ENCODE data around the gene TASP1.

The TASP1 gene

GRCh38 chr20:13402171-13402760, 236.5 kb downstream of the TASP1 start:
- H2BK12ac ChIP-seq (ENCODE audit: low read length) = no peak overlapping the region
- no peak overlapping the region for H4K91ac ChIP-seq (ENCODE audit: low read depth, low read length)
- H4K8ac ChIP-seq (ENCODE audit: low read depth, low read length) = no peak overlapping the region
- no peaks in the 10 kb centered on the region for H3K4me1 ChIP-seq (ENCODE audit: control insufficient read depth in 1 of 2, insufficient read depth in 2 of 2, low read length in 2 of 2)
- no peak overlapping the region for H3K4ac ChIP-seq (ENCODE audit: low read depth, low read length)
- no peak overlapping the region for H2AFZ ChIP-seq (ENCODE audit: insufficient read depth, low read length, poor library complexity)
- no peak for DNase-seq
- H3K79me2 ChIP-seq (ENCODE audit: control insufficient read depth, insufficient read depth, low read length, poor library complexity) = no peaks in the 10 kb centered on the region
- no peak overlapping the region for H4K12ac ChIP-seq (ENCODE audit: low read depth, low read length)
- H3K27ac ChIP-seq (ENCODE audit: low read depth, low read length) = no peak overlapping the region
- H3K79me1 ChIP-seq (ENCODE audit: low read length) = no peaks in the 10 kb centered on the region
- no peak overlapping the region for H3K4me3 ChIP-seq (ENCODE audit: low read depth, low read length)
- no peak overlapping the region for H3K9ac ChIP-seq (ENCODE audit: low read length)
- H3K27me3 ChIP-seq (ENCODE audit: insufficient read depth, low read length) = no peaks in the 10 kb centered on the region
- no peak overlapping the region for H3K4me2 ChIP-seq (ENCODE audit: low read length)
- H2AK5ac ChIP-seq (ENCODE audit: low read length) = no peak overlapping the region
- no peak overlapping the region for H2BK5ac ChIP-seq (ENCODE audit: low read depth, low read length, poor library complexity)
- WGBS (ENCODE audit: extremely low coverage, insufficient coverage, insufficient read length) = no CpG with 5 or more reads among the region's 5 CpGs
- H3K9me3 ChIP-seq (ENCODE audit: insufficient read depth, low read depth, low read length) = no peaks in the 10 kb centered on the region
- H2BK120ac ChIP-seq (ENCODE audit: insufficient read depth, low read length, poor library complexity) = no peak overlapping the region
- H3K23ac ChIP-seq (ENCODE audit: low read length) = no peak overlapping the region
- peaks cover 0 to 1% of the 10 kb centered on the region in 2 experiments for H3K36me3 ChIP-seq (ENCODE audit: control insufficient read depth in 1 of 2, insufficient read depth in 2 of 2, low read length in 2 of 2)
- H3K18ac ChIP-seq (ENCODE audit: low read length) = no peak overlapping the region
- no peak overlapping the region for H3K14ac ChIP-seq (ENCODE audit: low read length)

GRCh38 chr20:13401596-13401995, 237.1 kb downstream of the TASP1 start:
- Histone ChIP-seq H3K27ac (ENCODE audit: low read depth, low read length) (no peak overlapping the region), H3K4me3 (ENCODE audit: low read depth, low read length) (no peak overlapping the region), H4K12ac (ENCODE audit: low read depth, low read length) (no peak overlapping the region)

GRCh38 chr20:13400453-13400852, 238.3 kb downstream of the TASP1 start:
- Histone ChIP-seq H3K4ac (ENCODE audit: low read depth, low read length) (no peak overlapping the region), H4K91ac (ENCODE audit: low read depth, low read length) (no peak overlapping the region), H2BK12ac (ENCODE audit: low read length) (no peak overlapping the region), H4K8ac (ENCODE audit: low read depth, low read length) (no peak overlapping the region), H2AK5ac (ENCODE audit: low read length) (no peak overlapping the region), H3K36me3 (ENCODE audit: control insufficient read depth in 1 of 2, insufficient read depth in 2 of 2, low read length in 2 of 2) (peaks cover 0 to 1% of the 10 kb centered on the region in 2 experiments), H3K9me3 (ENCODE audit: insufficient read depth, low read depth, low read length) (no peaks in the 10 kb centered on the region), H2BK5ac (ENCODE audit: low read depth, low read length, poor library complexity) (no peak overlapping the region), H2AFZ (ENCODE audit: insufficient read depth, low read length, poor library complexity) (no peak overlapping the region), H3K9ac (ENCODE audit: low read length) (no peak overlapping the region), H4K12ac (ENCODE audit: low read depth, low read length) (no peak overlapping the region), H3K79me1 (ENCODE audit: low read length) (no peaks in the 10 kb centered on the region), H3K4me1 (ENCODE audit: control insufficient read depth in 1 of 2, insufficient read depth in 2 of 2, low read length in 2 of 2) (peaks cover 0 to 2% of the 10 kb centered on the region in 2 experiments), H3K4me2 (ENCODE audit: low read length) (no peak overlapping the region), H3K14ac (ENCODE audit: low read length) (no peak overlapping the region), H3K79me2 (ENCODE audit: control insufficient read depth, insufficient read depth, low read length, poor library complexity) (no peaks in the 10 kb centered on the region), H3K4me3 (ENCODE audit: low read depth, low read length) (no peak overlapping the region), H3K23ac (ENCODE audit: low read length) (no peak overlapping the region), H2BK120ac (ENCODE audit: insufficient read depth, low read length, poor library complexity) (no peak overlapping the region), H3K18ac (ENCODE audit: low read length) (no peak overlapping the region), H3K27ac (ENCODE audit: low read depth, low read length) (no peak overlapping the region), H3K27me3 (ENCODE audit: insufficient read depth, low read length) (no peaks in the 10 kb centered on the region)
- DNase-seq = no peak
- no CpG with 5 or more reads among the region's 2 CpGs for WGBS (ENCODE audit: extremely low coverage, insufficient coverage, insufficient read length)

More at GRCh38 chr20:13401596-13401995, 237.1 kb downstream of the TASP1 start:
- no peak overlapping the region for H3K18ac ChIP-seq (ENCODE audit: low read length)
- no peak overlapping the region for H3K4ac ChIP-seq (ENCODE audit: low read depth, low read length)
- no CpG with 5 or more reads among the region's 1 CpG for WGBS (ENCODE audit: extremely low coverage, insufficient coverage, insufficient read length)
- no peak overlapping the region for H3K23ac ChIP-seq (ENCODE audit: low read length)
- no peak overlapping the region for H4K91ac ChIP-seq (ENCODE audit: low read depth, low read length)
- H3K9me3 ChIP-seq (ENCODE audit: insufficient read depth, low read depth, low read length) = no peaks in the 10 kb centered on the region
- no peak overlapping the region for H2BK12ac ChIP-seq (ENCODE audit: low read length)
- no peak overlapping the region for H3K4me2 ChIP-seq (ENCODE audit: low read length)
- no peaks in the 10 kb centered on the region for H3K79me2 ChIP-seq (ENCODE audit: control insufficient read depth, insufficient read depth, low read length, poor library complexity)
- no peak overlapping the region for H3K9ac ChIP-seq (ENCODE audit: low read length)
- no peaks in the 10 kb centered on the region for H3K79me1 ChIP-seq (ENCODE audit: low read length)
- no peaks in the 10 kb centered on the region for H3K4me1 ChIP-seq (ENCODE audit: control insufficient read depth in 1 of 2, insufficient read depth in 2 of 2, low read length in 2 of 2)
- no peaks in the 10 kb centered on the region for H3K27me3 ChIP-seq (ENCODE audit: insufficient read depth, low read length)
- no peak for DNase-seq
- no peak overlapping the region for H2BK120ac ChIP-seq (ENCODE audit: insufficient read depth, low read length, poor library complexity)
- no peak overlapping the region for H4K8ac ChIP-seq (ENCODE audit: low read depth, low read length)
- H2AK5ac ChIP-seq (ENCODE audit: low read length) = no peak overlapping the region
- no peak overlapping the region for H3K14ac ChIP-seq (ENCODE audit: low read length)
- peaks cover 0 to 1% of the 10 kb centered on the region in 2 experiments for H3K36me3 ChIP-seq (ENCODE audit: control insufficient read depth in 1 of 2, insufficient read depth in 2 of 2, low read length in 2 of 2)
- H2BK5ac ChIP-seq (ENCODE audit: low read depth, low read length, poor library complexity) = no peak overlapping the region
- no peak overlapping the region for H2AFZ ChIP-seq (ENCODE audit: insufficient read depth, low read length, poor library complexity)

- WGBS (ENCODE audit: extremely low coverage, insufficient coverage, insufficient read length) = no CpG with 5 or more reads among the region's 1 CpG
- Histone ChIP-seq H3K14ac (ENCODE audit: low read length) (no peak overlapping the region), H3K23ac (ENCODE audit: low read length) (no peak overlapping the region), H3K4me2 (ENCODE audit: low read length) (no peak overlapping the region), H2BK12ac (ENCODE audit: low read length) (no peak overlapping the region), H3K27me3 (ENCODE audit: insufficient read depth, low read length) (no peaks in the 10 kb centered on the region), H3K36me3 (ENCODE audit: control insufficient read depth in 1 of 2, insufficient read depth in 2 of 2, low read length in 2 of 2) (peaks cover 1 to 2% of the 10 kb centered on the region in 2 experiments), H2AFZ (ENCODE audit: insufficient read depth, low read length, poor library complexity) (no peak overlapping the region), H3K4ac (ENCODE audit: low read depth, low read length) (no peak overlapping the region), H3K9ac (ENCODE audit: low read length) (no peak overlapping the region), H2BK120ac (ENCODE audit: insufficient read depth, low read length, poor library complexity) (no peak overlapping the region), H2BK5ac (ENCODE audit: low read depth, low read length, poor library complexity) (no peak overlapping the region), H3K4me1 (ENCODE audit: control insufficient read depth in 1 of 2, insufficient read depth in 2 of 2, low read length in 2 of 2) (peaks cover 0 to 2% of the 10 kb centered on the region in 2 experiments), H3K27ac (ENCODE audit: low read depth, low read length) (no peak overlapping the region), H4K91ac (ENCODE audit: low read depth, low read length) (no peak overlapping the region), H3K79me1 (ENCODE audit: low read length) (no peaks in the 10 kb centered on the region), H2AK5ac (ENCODE audit: low read length) (no peak overlapping the region), H4K12ac (ENCODE audit: low read depth, low read length) (no peak overlapping the region), H4K8ac (ENCODE audit: low read depth, low read length) (no peak overlapping the region), H3K4me3 (ENCODE audit: low read depth, low read length) (no peak overlapping the region), H3K9me3 (ENCODE audit: insufficient read depth, low read depth, low read length) (no peaks in the 10 kb centered on the region), H3K18ac (ENCODE audit: low read length) (no peak overlapping the region), H3K79me2 (ENCODE audit: control insufficient read depth, insufficient read depth, low read length, poor library complexity) (no peaks in the 10 kb centered on the region)
- DNase-seq = no peak
Measured at GRCh38 chr20:13397300-13397724, 241.4 kb downstream of the TASP1 start.
